Uterus (tissue), 4 donors: ENCODE measurements around the gene SERPINA5. TPM values are rescaled to one million over a fixed set of nuclear protein-coding genes. Genes with fewer than 3 reads are reported as not detected.

ENCODE experiments used
- DNase-seq, 2 donors: peaks; one replicate each; pipeline ENCODE4 v3.0.0-alpha.2; 2019 to 2020
- H3K27ac ChIP-seq, 2 donors: fragments of 200-600 bp; sonication (generic); 1 replicate in 1 of 2; 2 replicates in 1 of 2; pipeline ENCODE4 v1.5.1; 2016 to 2018
- H3K27me3 ChIP-seq, 2 donors: fragments of 200-600 bp; sonication (generic); one replicate each; pipeline ENCODE4 v1.5.1; 2018 to 2019; ENCODE audit warnings: control low read depth in 1 of 2
- H3K36me3 ChIP-seq, 2 donors: fragments of 200-600 bp; sonication (generic); one replicate each; pipeline ENCODE4 v1.5.1; 2019; ENCODE audit warnings: control low read depth in 1 of 2
- H3K4me1 ChIP-seq, 2 donors: fragments of 200-600 bp; sonication (generic); one replicate each; pipeline ENCODE4 v1.5.1; 2018 to 2019; ENCODE audit warnings: control low read depth in 1 of 2
- H3K4me3 ChIP-seq, 2 donors: fragments of 200-600 bp; sonication (generic); 1 replicate in 1 of 2; 2 replicates in 1 of 2; pipeline ENCODE4 v1.5.1; 2018 to 2019; ENCODE audit warnings: mild to moderate bottlenecking in 1 of 2
- H3K9me3 ChIP-seq, 2 donors: fragments of 200-600 bp; sonication (generic); one replicate each; pipeline ENCODE4 v1.5.1; 2019; ENCODE audit warnings: control low read depth in 1 of 2
- CTCF ChIP-seq, 4 experiments: fragments of 200-600 bp in 2 of 4; fragments of 450-650 bp in 2 of 4; sonication (generic) in 2 of 4; IDR thresholded peaks; one replicate each; pipeline ENCODE4 v1.5.1; 2016 to 2019; ENCODE audit warnings: antibody characterized with exemption in 4 of 4, mild to moderate bottlenecking in 2 of 4, moderate library complexity in 1 of 4
- POLR2A ChIP-seq, 2 donors: fragments of 450-650 bp; IDR thresholded peaks; one replicate each; pipeline ENCODE4 v1.6.1; 2016; ENCODE audit warnings: antibody characterized with exemption in 2 of 2, mild to moderate bottlenecking in 1 of 2, moderate library complexity in 1 of 2
- intact Hi-C: fragments of 100-400 bp; cut with DNase I; formaldehyde crosslinking; loops from one replicate; pipeline ENCODE4 v1.15.1; 2023; ENCODE audit warnings: low total_unique reads
- total RNA-seq, 4 donors: library from RNA; depleted of rRNA in 3 of 4; stranded (reverse); fragments of >200 nt in 3 of 4; gene quantifications; one replicate each; pipeline versions ENCODE4 v1.1.0 to v1.2.4, GENCODE V29; 2014 to 2023
- donor health status: DM: yes; HTN: yes; CAD: no.

The SERPINA5 gene, protein sequence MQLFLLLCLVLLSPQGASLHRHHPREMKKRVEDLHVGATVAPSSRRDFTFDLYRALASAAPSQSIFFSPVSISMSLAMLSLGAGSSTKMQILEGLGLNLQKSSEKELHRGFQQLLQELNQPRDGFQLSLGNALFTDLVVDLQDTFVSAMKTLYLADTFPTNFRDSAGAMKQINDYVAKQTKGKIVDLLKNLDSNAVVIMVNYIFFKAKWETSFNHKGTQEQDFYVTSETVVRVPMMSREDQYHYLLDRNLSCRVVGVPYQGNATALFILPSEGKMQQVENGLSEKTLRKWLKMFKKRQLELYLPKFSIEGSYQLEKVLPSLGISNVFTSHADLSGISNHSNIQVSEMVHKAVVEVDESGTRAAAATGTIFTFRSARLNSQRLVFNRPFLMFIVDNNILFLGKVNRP
- total RNA-seq = 10 to 100 TPM in 1 of 4 donors, 1 to 10 TPM in 2, under 1 TPM in 1; under 0.01 to 19.6 (median 3.2) TPM

DNA sequence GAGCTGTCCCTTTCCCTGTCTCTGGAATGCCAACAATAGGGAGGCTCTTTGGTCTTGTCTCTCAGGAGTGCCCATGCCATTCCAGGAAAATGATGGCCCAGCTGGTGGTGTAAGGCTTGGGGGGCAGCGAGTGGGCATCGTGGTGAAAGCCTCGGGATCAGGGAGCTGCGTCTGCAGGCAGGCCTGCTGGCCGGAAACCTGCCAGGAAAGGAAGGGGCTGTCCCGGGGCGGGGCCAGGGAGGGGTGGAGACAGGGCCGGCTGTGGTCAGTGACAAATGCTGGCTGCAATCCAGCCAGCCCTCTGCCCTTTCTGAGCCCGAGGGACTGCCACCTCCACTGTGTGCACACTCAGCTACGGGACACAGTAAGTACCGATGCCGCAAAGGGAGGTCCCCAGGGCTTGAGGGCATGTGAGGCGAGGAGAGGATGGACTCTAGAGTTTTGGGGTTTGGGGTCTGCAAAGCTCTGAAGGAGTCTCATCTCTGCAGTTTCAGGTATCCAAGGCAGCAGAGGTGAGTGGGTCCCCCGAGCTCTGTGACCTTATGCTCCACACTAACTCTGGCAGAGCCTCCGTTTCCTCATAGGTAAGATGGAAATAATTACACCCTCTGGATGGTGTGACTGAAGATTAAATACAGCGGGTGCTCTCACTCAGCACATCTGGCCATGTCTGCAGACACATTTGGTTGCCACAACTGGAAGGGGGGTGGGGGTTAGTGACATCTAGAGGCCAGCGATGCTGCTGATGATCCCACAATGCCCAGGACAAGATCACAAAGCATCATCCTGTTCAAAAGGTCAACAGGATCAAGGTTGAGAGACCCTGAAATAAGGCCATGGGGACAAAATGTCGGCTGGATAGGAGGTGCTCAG, at the start of gene SERPINA5:
Gene SERPINA5 (plus strand): TSS at position 300 of the 873 bp plus-strand sequence. CDS start 5,937 bp downstream, outside the sequence.
- Histone ChIP-seq H3K27me3 (no peaks in the 10 kb centered on the region), H3K27ac (no peak within 1 kb of the TSS), H3K4me3 (no peak within 1 kb of the TSS), H3K36me3 (no peaks in the 10 kb centered on the region), H3K9me3 (no peaks in the 10 kb centered on the region), H3K4me1 (no peaks in the 10 kb centered on the region)
- intact Hi-C loops = no loop called here
- no peak for TF ChIP-seq POLR2A (IDR thresholded peaks at IDR 0.05)
- TF ChIP-seq CTCF (IDR thresholded peaks at IDR 0.05) = no peak
- DNase-seq = no peak

DNA sequence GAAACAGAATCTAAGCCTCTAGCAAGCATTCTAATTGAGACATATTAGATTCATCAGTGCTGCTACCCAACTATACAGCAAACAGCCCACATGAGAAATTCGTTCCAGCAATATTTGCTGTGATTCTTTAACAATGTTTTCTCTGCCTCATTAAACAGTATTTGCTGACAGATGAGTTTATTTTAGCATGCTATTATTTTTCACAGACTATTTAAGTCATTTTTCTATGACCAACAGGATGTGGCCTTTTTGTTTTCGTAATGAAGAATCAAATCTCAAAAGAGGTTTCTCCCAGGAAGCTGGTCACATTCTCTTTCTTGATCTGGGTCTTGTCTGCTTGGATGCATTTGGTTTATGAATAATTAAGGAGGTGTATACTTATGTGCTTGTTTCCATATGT, 48.8 kb upstream of the SERPINA5 start:
- no peak overlapping the region for H3K4me3 ChIP-seq
- no peaks in the 10 kb centered on the region for H3K27me3 ChIP-seq
- DNase-seq = no peak
- no peaks in the 10 kb centered on the region for H3K36me3 ChIP-seq
- H3K27ac ChIP-seq = no peak overlapping the region
- H3K9me3 ChIP-seq = no peaks in the 10 kb centered on the region
- intact Hi-C loops = no loop called here
- TF ChIP-seq POLR2A (IDR thresholded peaks at IDR 0.05) (no peak), CTCF (IDR thresholded peaks at IDR 0.05) (no peak)
- H3K4me1 ChIP-seq = no peaks in the 10 kb centered on the region

- no peak overlapping the region for H3K27ac ChIP-seq
- no peak for DNase-seq
- H3K4me1 ChIP-seq = no peaks in the 10 kb centered on the region
- H3K9me3 ChIP-seq = no peaks in the 10 kb centered on the region
- intact Hi-C loops = no loop called here
- no peak overlapping the region for H3K4me3 ChIP-seq
- TF ChIP-seq POLR2A (IDR thresholded peaks at IDR 0.05) (no peak), CTCF (IDR thresholded peaks at IDR 0.05) (no peak)
- H3K36me3 ChIP-seq = no peaks in the 10 kb centered on the region
- no peaks in the 10 kb centered on the region for H3K27me3 ChIP-seq
Observed at GRCh38 chr14:94535506-94535905, 45.7 kb upstream of the SERPINA5 start.

GRCh38 chr14:94536836-94537235, 44.4 kb upstream of the SERPINA5 start:
- Histone ChIP-seq H3K36me3 (no peaks in the 10 kb centered on the region), H3K4me1 (no peaks in the 10 kb centered on the region), H3K27ac (no peak overlapping the region), H3K27me3 (no peaks in the 10 kb centered on the region), H3K9me3 (no peaks in the 10 kb centered on the region), H3K4me3 (no peak overlapping the region)
- no peak for DNase-seq
- no peak for TF ChIP-seq POLR2A (IDR thresholded peaks at IDR 0.05)
- no peak for TF ChIP-seq CTCF (IDR thresholded peaks at IDR 0.05)
- intact Hi-C loops = no loop called here
